GM21515 (cell line): ENCODE results near the gene PAH.
A peak's percentile ranks its signal among the peaks of the same experiment; 100 is the strongest.

Experiments used
- ATAC-seq: cut with Tn5 transposase; IDR thresholded peaks from one replicate; pipeline ENCODE4 v1.9.1; 2021; ENCODE audit not compliant: unreplicated experiment

The PAH gene

GRCh38 chr12:102917026-102917787, at the start of gene PAH:
PAH (minus strand) TSS chr12:102917244; CDS start chr12:102917130, 114 bp downstream.
- peak; percentile 54 for ATAC-seq

GRCh38 chr12:102966200-102966863, 49.3 kb upstream of the PAH start:
- ATAC-seq = no peak

- ATAC-seq = no peak
Measured at GRCh38 chr12:102965281-102966155, 48.5 kb upstream of the PAH start.

- no peak for ATAC-seq
Measured at GRCh38 chr12:102964872-102965271, 47.8 kb upstream of the PAH start.

- no peak for ATAC-seq
Measured at GRCh38 chr12:102963796-102964195, 46.8 kb upstream of the PAH start.

GRCh38 chr12:102962986-102963385, 45.9 kb upstream of the PAH start:
- ATAC-seq = no peak

- no peak for ATAC-seq
Measured at GRCh38 chr12:102962532-102962931, 45.5 kb upstream of the PAH start.

- no peak for ATAC-seq
Measured at GRCh38 chr12:102961466-102961855, 44.4 kb upstream of the PAH start.

GRCh38 chr12:102960766-102961465, 43.9 kb upstream of the PAH start:
- no peak for ATAC-seq

GRCh38 chr12:102959391-102959790, 42.3 kb upstream of the PAH start:
- no peak for ATAC-seq

- ATAC-seq = no peak
Measured at GRCh38 chr12:102958830-102959176, 41.8 kb upstream of the PAH start.

GRCh38 chr12:102958073-102958829, 41.2 kb upstream of the PAH start:
- ATAC-seq = peak; percentile 63

- ATAC-seq = peak; percentile 50
Measured at GRCh38 chr12:102957339-102958050, 40.5 kb upstream of the PAH start, which contains the start of gene ASCL1. ASCL1 (plus strand) TSS chr12:102957674; CDS start chr12:102958245, 571 bp downstream.

GRCh38 chr12:102956738-102957327, 39.8 kb upstream of the PAH start:
- no peak for ATAC-seq

- no peak for ATAC-seq
Measured at GRCh38 chr12:102955926-102956737, 39.1 kb upstream of the PAH start.

GRCh38 chr12:102954134-102954533, 37.1 kb upstream of the PAH start:
- ATAC-seq = no peak

GRCh38 chr12:102953221-102953620, 36.2 kb upstream of the PAH start:
- ATAC-seq = no peak

GRCh38 chr12:102951841-102952240, 34.8 kb upstream of the PAH start:
- no peak for ATAC-seq
